ENCODE measurements around the gene FOXK1.

Gene FOXK1

GRCh38 chr7:4653771-4654170 is 28.3 kb upstream of the FOXK1 start:
- Mint-ChIP-seq H3K27ac (ENCODE audit: low read depth) (no peak overlapping the region), H3K4me3 (no peak overlapping the region), H3K27me3 (peaks cover 17% of the 10 kb centered on the region), H3K4me1 (no peaks in the 10 kb centered on the region), H3K9me3 (peaks cover 6% of the 10 kb centered on the region), H3K36me3 (ENCODE audit: insufficient read depth) (peaks cover 2% of the 10 kb centered on the region)
- no peak for ATAC-seq (replicated peaks; ENCODE audit: extremely low read depth, poor library complexity, severe bottlenecking)
- no peak for DNase-seq (ENCODE audit: low spot score in 2 of 2)

- peaks cover 12% of the 10 kb centered on the region for H3K9me3 Mint-ChIP-seq
- H3K27me3 Mint-ChIP-seq, result peaks cover 17% of the 10 kb centered on the region
- H3K4me1 Mint-ChIP-seq, result no peaks in the 10 kb centered on the region
- DNase-seq (ENCODE audit: low spot score in 2 of 2), result no peak
- H3K27ac Mint-ChIP-seq (ENCODE audit: low read depth), result no peak overlapping the region
- no peak overlapping the region for H3K4me3 Mint-ChIP-seq
- peaks cover 2% of the 10 kb centered on the region for H3K36me3 Mint-ChIP-seq (ENCODE audit: insufficient read depth)
- ATAC-seq (replicated peaks; ENCODE audit: extremely low read depth, poor library complexity, severe bottlenecking), result no peak
Observed at GRCh38 chr7:4655311-4655710, 26.8 kb upstream of the FOXK1 start.

GRCh38 chr7:4655896-4656295 is 26.2 kb upstream of the FOXK1 start:
- Mint-ChIP-seq H3K27ac (ENCODE audit: low read depth) (no peak overlapping the region), H3K4me3 (no peak overlapping the region), H3K36me3 (ENCODE audit: insufficient read depth) (peaks cover 2% of the 10 kb centered on the region), H3K27me3 (peaks cover 17% of the 10 kb centered on the region), H3K9me3 (peaks cover 12% of the 10 kb centered on the region), H3K4me1 (no peaks in the 10 kb centered on the region)
- DNase-seq (ENCODE audit: low spot score in 2 of 2) (no peak), ATAC-seq (replicated peaks; ENCODE audit: extremely low read depth, poor library complexity, severe bottlenecking) (no peak)

GRCh38 chr7:4657640-4658417 is 24.3 kb upstream of the FOXK1 start:
- DNase-seq (ENCODE audit: low spot score in 2 of 2) (no peak), ATAC-seq (replicated peaks; ENCODE audit: extremely low read depth, poor library complexity, severe bottlenecking) (no peak)
- H3K27ac Mint-ChIP-seq (ENCODE audit: low read depth), result no peak overlapping the region
- no peak overlapping the region for H3K4me3 Mint-ChIP-seq
- peaks cover 12% of the 10 kb centered on the region for H3K9me3 Mint-ChIP-seq
- H3K27me3 Mint-ChIP-seq, result peaks cover 17% of the 10 kb centered on the region
- no peaks in the 10 kb centered on the region for H3K4me1 Mint-ChIP-seq
- H3K36me3 Mint-ChIP-seq (ENCODE audit: insufficient read depth), result peaks cover 2% of the 10 kb centered on the region

- no peak for ATAC-seq (replicated peaks; ENCODE audit: extremely low read depth, poor library complexity, severe bottlenecking)
- no peaks in the 10 kb centered on the region for H3K4me1 Mint-ChIP-seq
- no peak for DNase-seq (ENCODE audit: low spot score in 2 of 2)
- H3K4me3 Mint-ChIP-seq, result no peak overlapping the region
- peaks cover 12% of the 10 kb centered on the region for H3K9me3 Mint-ChIP-seq
- H3K27ac Mint-ChIP-seq (ENCODE audit: low read depth), result no peak overlapping the region
- peaks cover 17% of the 10 kb centered on the region for H3K27me3 Mint-ChIP-seq
- peaks cover 2% of the 10 kb centered on the region for H3K36me3 Mint-ChIP-seq (ENCODE audit: insufficient read depth)
Observed at GRCh38 chr7:4659551-4660286, 22.4 kb upstream of the FOXK1 start.

- Mint-ChIP-seq H3K27me3 (peaks cover under 1% of the 10 kb centered on the region), H3K4me3 (no peak overlapping the region), H3K9me3 (peaks cover 12% of the 10 kb centered on the region), H3K27ac (ENCODE audit: low read depth) (no peak overlapping the region), H3K36me3 (ENCODE audit: insufficient read depth) (peaks cover under 1% of the 10 kb centered on the region), H3K4me1 (no peaks in the 10 kb centered on the region)
- no peak for DNase-seq (ENCODE audit: low spot score in 2 of 2)
- no peak for ATAC-seq (replicated peaks; ENCODE audit: extremely low read depth, poor library complexity, severe bottlenecking)
Observed at GRCh38 chr7:4661871-4662270, 20.2 kb upstream of the FOXK1 start.

GRCh38 chr7:4663239-4664018 is 18.7 kb upstream of the FOXK1 start:
- H3K9me3 Mint-ChIP-seq, result peaks cover 6% of the 10 kb centered on the region
- no peak for DNase-seq (ENCODE audit: low spot score in 2 of 2)
- ATAC-seq (replicated peaks; ENCODE audit: extremely low read depth, poor library complexity, severe bottlenecking), result no peak
- H3K36me3 Mint-ChIP-seq (ENCODE audit: insufficient read depth), result no peaks in the 10 kb centered on the region
- H3K27me3 Mint-ChIP-seq, result no peaks in the 10 kb centered on the region
- H3K4me3 Mint-ChIP-seq, result no peak overlapping the region
- no peak overlapping the region for H3K27ac Mint-ChIP-seq (ENCODE audit: low read depth)
- H3K4me1 Mint-ChIP-seq, result no peaks in the 10 kb centered on the region

- H3K36me3 Mint-ChIP-seq (ENCODE audit: insufficient read depth), result no peaks in the 10 kb centered on the region
- no peak for DNase-seq (ENCODE audit: low spot score in 2 of 2)
- H3K27ac Mint-ChIP-seq (ENCODE audit: low read depth), result no peak overlapping the region
- H3K4me3 Mint-ChIP-seq, result no peak overlapping the region
- no peaks in the 10 kb centered on the region for H3K4me1 Mint-ChIP-seq
- no peaks in the 10 kb centered on the region for H3K27me3 Mint-ChIP-seq
- H3K9me3 Mint-ChIP-seq, result no peaks in the 10 kb centered on the region
- no peak for ATAC-seq (replicated peaks; ENCODE audit: extremely low read depth, poor library complexity, severe bottlenecking)
Observed at GRCh38 chr7:4665661-4666060, 16.4 kb upstream of the FOXK1 start.

GRCh38 chr7:4667776-4668509 is 14.2 kb upstream of the FOXK1 start:
- no peak overlapping the region for H3K27ac Mint-ChIP-seq (ENCODE audit: low read depth)
- H3K27me3 Mint-ChIP-seq, result no peaks in the 10 kb centered on the region
- no peaks in the 10 kb centered on the region for H3K36me3 Mint-ChIP-seq (ENCODE audit: insufficient read depth)
- ATAC-seq (replicated peaks; ENCODE audit: extremely low read depth, poor library complexity, severe bottlenecking) (no peak), DNase-seq (ENCODE audit: low spot score in 2 of 2) (no peak)
- no peaks in the 10 kb centered on the region for H3K9me3 Mint-ChIP-seq
- H3K4me1 Mint-ChIP-seq, result no peaks in the 10 kb centered on the region
- H3K4me3 Mint-ChIP-seq, result no peak overlapping the region

- Mint-ChIP-seq H3K9me3 (no peaks in the 10 kb centered on the region), H3K4me3 (no peak overlapping the region), H3K27me3 (no peaks in the 10 kb centered on the region), H3K4me1 (no peaks in the 10 kb centered on the region), H3K27ac (ENCODE audit: low read depth) (no peak overlapping the region), H3K36me3 (ENCODE audit: insufficient read depth) (no peaks in the 10 kb centered on the region)
- DNase-seq (ENCODE audit: low spot score in 2 of 2) (no peak), ATAC-seq (replicated peaks; ENCODE audit: extremely low read depth, poor library complexity, severe bottlenecking) (no peak)
Observed at GRCh38 chr7:4668510-4668847, 13.6 kb upstream of the FOXK1 start.

- DNase-seq (ENCODE audit: low spot score in 2 of 2), result no peak
- no peaks in the 10 kb centered on the region for H3K36me3 Mint-ChIP-seq (ENCODE audit: insufficient read depth)
- no peak for ATAC-seq (replicated peaks; ENCODE audit: extremely low read depth, poor library complexity, severe bottlenecking)
- no peaks in the 10 kb centered on the region for H3K4me1 Mint-ChIP-seq
- no peak overlapping the region for H3K27ac Mint-ChIP-seq (ENCODE audit: low read depth)
- H3K4me3 Mint-ChIP-seq, result no peak overlapping the region
- no peaks in the 10 kb centered on the region for H3K27me3 Mint-ChIP-seq
- H3K9me3 Mint-ChIP-seq, result no peaks in the 10 kb centered on the region
Observed at GRCh38 chr7:4670791-4671190, 11.3 kb upstream of the FOXK1 start.

- no peak for ATAC-seq (replicated peaks; ENCODE audit: extremely low read depth, poor library complexity, severe bottlenecking)
- Mint-ChIP-seq H3K4me1 (no peaks in the 10 kb centered on the region), H3K9me3 (no peaks in the 10 kb centered on the region), H3K36me3 (ENCODE audit: insufficient read depth) (peaks cover 3% of the 10 kb centered on the region), H3K27ac (ENCODE audit: low read depth) (no peak overlapping the region), H3K4me3 (no peak overlapping the region), H3K27me3 (peaks cover 13% of the 10 kb centered on the region)
- DNase-seq (ENCODE audit: low spot score in 2 of 2), result no peak
Observed at GRCh38 chr7:4675771-4676367, 6.2 kb upstream of the FOXK1 start.
